SK-N-SH treated with all-trans-retinoic acid at 6 μM for 48 hours (cell line): ENCODE results near the gene DIMT1.

Experiments
- ARNTL ChIP-seq: fragments of 450-650 bp; formaldehyde crosslinking; IDR thresholded peaks from 2 replicates; pipeline ENCODE4 v1.5.0; 2020; ENCODE audit warnings: low read depth, mild to moderate bottlenecking, moderate library complexity, borderline replicate concordance
- CSDC2 ChIP-seq: fragments of 250-450 bp; sonication (Bioruptor Pico); IDR thresholded peaks from 2 replicates; pipeline ENCODE4 v1.5.0; 2020; ENCODE audit warnings: mild to moderate bottlenecking, moderate library complexity
- ESRRG ChIP-seq: fragments of 250-450 bp; sonication (Bioruptor Pico); IDR thresholded peaks from 2 replicates; pipeline ENCODE4 v1.6.1; 2021; ENCODE audit warnings: mild to moderate bottlenecking
- GLIS3 ChIP-seq: fragments of 250-450 bp; sonication (Bioruptor Pico); IDR thresholded peaks from 2 replicates; pipeline ENCODE4 v1.5.0; 2020; ENCODE audit warnings: mild to moderate bottlenecking, moderate library complexity
- PPARA ChIP-seq: fragments of 250-450 bp; sonication (Bioruptor Pico); IDR thresholded peaks from 2 replicates; pipeline ENCODE4 v1.5.0; 2020; ENCODE audit warnings: mild to moderate bottlenecking, borderline replicate concordance
- RARB ChIP-seq: fragments of 250-450 bp; sonication (Bioruptor Pico); IDR thresholded peaks from 2 replicates; pipeline ENCODE4 v1.8.0; 2021; ENCODE audit warnings: mild to moderate bottlenecking, moderate library complexity
- ZC3H10 ChIP-seq: fragments of 250-450 bp; sonication (Bioruptor Pico); IDR thresholded peaks from 2 replicates; pipeline ENCODE4 v1.5.1; 2021; ENCODE audit warnings: mild to moderate bottlenecking, moderate library complexity
- ZNF565 ChIP-seq: fragments of 450-650 bp; formaldehyde crosslinking; conservative IDR thresholded peaks from 2 replicates; pipeline ENCODE4 v1.5.0; 2020; ENCODE audit warnings: low read depth, mild to moderate bottlenecking, moderate library complexity
- ZNF70 ChIP-seq: fragments of 450-650 bp; formaldehyde crosslinking; IDR thresholded peaks from 2 replicates; pipeline ENCODE4 v1.5.0; 2020; ENCODE audit warnings: mild to moderate bottlenecking, moderate library complexity
- TF ChIP-seq, protein P1 (sequence below): fragments of 250-450 bp; sonication (Bioruptor Pico); IDR thresholded peaks from 2 replicates; pipeline ENCODE4 v1.5.1; 2021; ENCODE audit warnings: mild to moderate bottlenecking, moderate library complexity
- TF ChIP-seq, protein P2 (sequence below): fragments of 250-450 bp; sonication (Bioruptor Pico); IDR thresholded peaks from 2 replicates; pipeline ENCODE4 v1.5.1; 2020; ENCODE audit warnings: low read depth, mild to moderate bottlenecking, moderate library complexity
- TF ChIP-seq, protein P3 (sequence below): fragments of 250-450 bp; sonication (Bioruptor Pico); IDR thresholded peaks from 2 replicates; pipeline ENCODE4 v1.5.0; 2020; ENCODE audit warnings: mild to moderate bottlenecking, moderate library complexity
- TF ChIP-seq, protein P4 (sequence below): fragments of 250-450 bp; sonication (Bioruptor Pico); IDR thresholded peaks from 2 replicates; pipeline ENCODE4 v1.8.0; 2020; ENCODE audit warnings: mild to moderate bottlenecking, moderate library complexity, borderline replicate concordance

GRCh38 chr5:62432621-62433064 is 28.9 kb upstream of the DIMT1 start:
- TF ChIP-seq ZC3H10 (no peak), ESRRG (CRISPR knock-in tag) (no peak), RARB (CRISPR knock-in tag) (no peak), ARNTL (CRISPR knock-in tag) (no peak), ZNF565 (CRISPR knock-in tag) (no peak), GLIS3 (no peak), PPARA (CRISPR knock-in tag) (no peak), CSDC2 (no peak), ZNF70 (peak; percentile 90)
- TF ChIP-seq, protein P1, sequence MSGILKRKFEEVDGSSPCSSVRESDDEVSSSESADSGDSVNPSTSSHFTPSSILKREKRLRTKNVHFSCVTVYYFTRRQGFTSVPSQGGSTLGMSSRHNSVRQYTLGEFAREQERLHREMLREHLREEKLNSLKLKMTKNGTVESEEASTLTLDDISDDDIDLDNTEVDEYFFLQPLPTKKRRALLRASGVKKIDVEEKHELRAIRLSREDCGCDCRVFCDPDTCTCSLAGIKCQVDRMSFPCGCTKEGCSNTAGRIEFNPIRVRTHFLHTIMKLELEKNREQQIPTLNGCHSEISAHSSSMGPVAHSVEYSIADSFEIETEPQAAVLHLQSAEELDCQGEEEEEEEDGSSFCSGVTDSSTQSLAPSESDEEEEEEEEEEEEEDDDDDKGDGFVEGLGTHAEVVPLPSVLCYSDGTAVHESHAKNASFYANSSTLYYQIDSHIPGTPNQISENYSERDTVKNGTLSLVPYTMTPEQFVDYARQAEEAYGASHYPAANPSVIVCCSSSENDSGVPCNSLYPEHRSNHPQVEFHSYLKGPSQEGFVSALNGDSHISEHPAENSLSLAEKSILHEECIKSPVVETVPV (CRISPR knock-in tag) = no peak
- TF ChIP-seq, protein P2, sequence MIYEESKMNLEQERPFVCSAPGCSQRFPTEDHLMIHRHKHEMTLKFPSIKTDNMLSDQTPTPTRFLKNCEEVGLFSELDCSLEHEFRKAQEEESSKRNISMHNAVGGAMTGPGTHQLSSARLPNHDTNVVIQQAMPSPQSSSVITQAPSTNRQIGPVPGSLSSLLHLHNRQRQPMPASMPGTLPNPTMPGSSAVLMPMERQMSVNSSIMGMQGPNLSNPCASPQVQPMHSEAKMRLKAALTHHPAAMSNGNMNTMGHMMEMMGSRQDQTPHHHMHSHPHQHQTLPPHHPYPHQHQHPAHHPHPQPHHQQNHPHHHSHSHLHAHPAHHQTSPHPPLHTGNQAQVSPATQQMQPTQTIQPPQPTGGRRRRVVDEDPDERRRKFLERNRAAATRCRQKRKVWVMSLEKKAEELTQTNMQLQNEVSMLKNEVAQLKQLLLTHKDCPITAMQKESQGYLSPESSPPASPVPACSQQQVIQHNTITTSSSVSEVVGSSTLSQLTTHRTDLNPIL (CRISPR knock-in tag) = no peak; the same call in 1 of the 2 replicates
- TF ChIP-seq, protein P3, sequence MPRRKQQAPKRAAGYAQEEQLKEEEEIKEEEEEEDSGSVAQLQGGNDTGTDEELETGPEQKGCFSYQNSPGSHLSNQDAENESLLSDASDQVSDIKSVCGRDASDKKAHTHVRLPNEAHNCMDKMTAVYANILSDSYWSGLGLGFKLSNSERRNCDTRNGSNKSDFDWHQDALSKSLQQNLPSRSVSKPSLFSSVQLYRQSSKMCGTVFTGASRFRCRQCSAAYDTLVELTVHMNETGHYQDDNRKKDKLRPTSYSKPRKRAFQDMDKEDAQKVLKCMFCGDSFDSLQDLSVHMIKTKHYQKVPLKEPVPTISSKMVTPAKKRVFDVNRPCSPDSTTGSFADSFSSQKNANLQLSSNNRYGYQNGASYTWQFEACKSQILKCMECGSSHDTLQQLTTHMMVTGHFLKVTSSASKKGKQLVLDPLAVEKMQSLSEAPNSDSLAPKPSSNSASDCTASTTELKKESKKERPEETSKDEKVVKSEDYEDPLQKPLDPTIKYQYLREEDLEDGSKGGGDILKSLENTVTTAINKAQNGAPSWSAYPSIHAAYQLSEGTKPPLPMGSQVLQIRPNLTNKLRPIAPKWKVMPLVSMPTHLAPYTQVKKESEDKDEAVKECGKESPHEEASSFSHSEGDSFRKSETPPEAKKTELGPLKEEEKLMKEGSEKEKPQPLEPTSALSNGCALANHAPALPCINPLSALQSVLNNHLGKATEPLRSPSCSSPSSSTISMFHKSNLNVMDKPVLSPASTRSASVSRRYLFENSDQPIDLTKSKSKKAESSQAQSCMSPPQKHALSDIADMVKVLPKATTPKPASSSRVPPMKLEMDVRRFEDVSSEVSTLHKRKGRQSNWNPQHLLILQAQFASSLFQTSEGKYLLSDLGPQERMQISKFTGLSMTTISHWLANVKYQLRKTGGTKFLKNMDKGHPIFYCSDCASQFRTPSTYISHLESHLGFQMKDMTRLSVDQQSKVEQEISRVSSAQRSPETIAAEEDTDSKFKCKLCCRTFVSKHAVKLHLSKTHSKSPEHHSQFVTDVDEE (CRISPR knock-in tag) = no peak
- TF ChIP-seq, protein P4, sequence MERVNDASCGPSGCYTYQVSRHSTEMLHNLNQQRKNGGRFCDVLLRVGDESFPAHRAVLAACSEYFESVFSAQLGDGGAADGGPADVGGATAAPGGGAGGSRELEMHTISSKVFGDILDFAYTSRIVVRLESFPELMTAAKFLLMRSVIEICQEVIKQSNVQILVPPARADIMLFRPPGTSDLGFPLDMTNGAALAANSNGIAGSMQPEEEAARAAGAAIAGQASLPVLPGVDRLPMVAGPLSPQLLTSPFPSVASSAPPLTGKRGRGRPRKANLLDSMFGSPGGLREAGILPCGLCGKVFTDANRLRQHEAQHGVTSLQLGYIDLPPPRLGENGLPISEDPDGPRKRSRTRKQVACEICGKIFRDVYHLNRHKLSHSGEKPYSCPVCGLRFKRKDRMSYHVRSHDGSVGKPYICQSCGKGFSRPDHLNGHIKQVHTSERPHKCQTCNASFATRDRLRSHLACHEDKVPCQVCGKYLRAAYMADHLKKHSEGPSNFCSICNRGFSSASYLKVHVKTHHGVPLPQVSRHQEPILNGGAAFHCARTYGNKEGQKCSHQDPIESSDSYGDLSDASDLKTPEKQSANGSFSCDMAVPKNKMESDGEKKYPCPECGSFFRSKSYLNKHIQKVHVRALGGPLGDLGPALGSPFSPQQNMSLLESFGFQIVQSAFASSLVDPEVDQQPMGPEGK (CRISPR knock-in tag) = no peak
